ENCODE measurements around the gene REXO2. TPM values are rescaled to one million over a fixed set of nuclear protein-coding genes. Genes with fewer than 3 reads are reported as not detected.
A peak's percentile ranks its signal among the peaks of the same experiment; 100 is the strongest.

REXO2 gene
- total RNA-seq, 1 experiment from 2014 or later: 145 TPM

DNA sequence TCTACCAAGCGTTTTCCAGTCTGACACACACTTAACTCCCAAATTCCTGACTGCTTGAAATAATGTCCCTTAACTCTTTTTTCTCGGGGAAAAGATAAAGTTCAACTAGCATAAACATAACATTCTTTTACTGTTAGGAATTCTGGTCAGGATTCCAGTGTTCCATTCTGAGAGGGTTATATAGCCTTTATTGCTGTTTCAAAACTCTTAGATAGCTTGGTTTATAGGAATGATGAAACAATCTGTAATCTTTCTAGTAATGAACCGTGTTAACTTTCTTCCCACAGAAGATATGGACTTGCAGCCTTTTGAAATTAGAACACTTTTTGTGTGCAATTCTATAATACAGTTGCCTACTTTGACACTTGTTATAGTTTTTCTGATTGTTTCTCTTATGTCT lies 8.6 kb downstream of the REXO2 start:
- POLR2A ChIA-PET (ENCODE audit: unreplicated experiment): interaction anchor here (0.6 kb wide), 1 partner anchor 43 kb away, joined by 9 read pairs; no protein-coding TSS in a partner anchor
- CTCF ChIA-PET: no interaction called here
- Histone ChIP-seq H3K27me3 (ENCODE audit: insufficient read depth, low read depth) (no peaks in the 10 kb centered on the region), H3K4me1 (replicated peaks; ENCODE audit: insufficient read depth) (no peaks in the 10 kb centered on the region), H4K20me1 (ENCODE audit: insufficient read depth) (peaks cover 27% of the 10 kb centered on the region), H3F3A (ENCODE audit: insufficient read depth, low read depth) (no peaks in the 10 kb centered on the region; the same call in 1 of the 2 replicates), H3K36me3 (ENCODE audit: low read depth) (peaks cover 68% of the 10 kb centered on the region), H3K4me2 (no peak overlapping the region), H2AFZ (no peak overlapping the region), H3K79me2 (ENCODE audit: low read depth) (peaks cover 51% of the 10 kb centered on the region), H3K4me3 (no peak overlapping the region), H3K9me3 (ENCODE audit: insufficient read depth, low read depth) (no peaks in the 10 kb centered on the region), H3K9me2 (ENCODE audit: insufficient read depth) (no peaks in the 10 kb centered on the region), H3K27ac (peak overlapping the region; percentile 41)
- no peak for TF ChIP-seq EZH2 (IDR thresholded peaks at IDR 0.05; ENCODE audit: low read depth)
- TF ChIP-seq, protein P1, sequence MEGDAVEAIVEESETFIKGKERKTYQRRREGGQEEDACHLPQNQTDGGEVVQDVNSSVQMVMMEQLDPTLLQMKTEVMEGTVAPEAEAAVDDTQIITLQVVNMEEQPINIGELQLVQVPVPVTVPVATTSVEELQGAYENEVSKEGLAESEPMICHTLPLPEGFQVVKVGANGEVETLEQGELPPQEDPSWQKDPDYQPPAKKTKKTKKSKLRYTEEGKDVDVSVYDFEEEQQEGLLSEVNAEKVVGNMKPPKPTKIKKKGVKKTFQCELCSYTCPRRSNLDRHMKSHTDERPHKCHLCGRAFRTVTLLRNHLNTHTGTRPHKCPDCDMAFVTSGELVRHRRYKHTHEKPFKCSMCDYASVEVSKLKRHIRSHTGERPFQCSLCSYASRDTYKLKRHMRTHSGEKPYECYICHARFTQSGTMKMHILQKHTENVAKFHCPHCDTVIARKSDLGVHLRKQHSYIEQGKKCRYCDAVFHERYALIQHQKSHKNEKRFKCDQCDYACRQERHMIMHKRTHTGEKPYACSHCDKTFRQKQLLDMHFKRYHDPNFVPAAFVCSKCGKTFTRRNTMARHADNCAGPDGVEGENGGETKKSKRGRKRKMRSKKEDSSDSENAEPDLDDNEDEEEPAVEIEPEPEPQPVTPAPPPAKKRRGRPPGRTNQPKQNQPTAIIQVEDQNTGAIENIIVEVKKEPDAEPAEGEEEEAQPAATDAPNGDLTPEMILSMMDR (conservative IDR thresholded peaks at IDR 0.05): no peak
- intact Hi-C loops (cut with micrococcal nuclease; ENCODE audit: unreplicated experiment): no loop called here
- no TSS peak for BruUV-seq (replicated peaks)
- no peak for DNase-seq

DNA sequence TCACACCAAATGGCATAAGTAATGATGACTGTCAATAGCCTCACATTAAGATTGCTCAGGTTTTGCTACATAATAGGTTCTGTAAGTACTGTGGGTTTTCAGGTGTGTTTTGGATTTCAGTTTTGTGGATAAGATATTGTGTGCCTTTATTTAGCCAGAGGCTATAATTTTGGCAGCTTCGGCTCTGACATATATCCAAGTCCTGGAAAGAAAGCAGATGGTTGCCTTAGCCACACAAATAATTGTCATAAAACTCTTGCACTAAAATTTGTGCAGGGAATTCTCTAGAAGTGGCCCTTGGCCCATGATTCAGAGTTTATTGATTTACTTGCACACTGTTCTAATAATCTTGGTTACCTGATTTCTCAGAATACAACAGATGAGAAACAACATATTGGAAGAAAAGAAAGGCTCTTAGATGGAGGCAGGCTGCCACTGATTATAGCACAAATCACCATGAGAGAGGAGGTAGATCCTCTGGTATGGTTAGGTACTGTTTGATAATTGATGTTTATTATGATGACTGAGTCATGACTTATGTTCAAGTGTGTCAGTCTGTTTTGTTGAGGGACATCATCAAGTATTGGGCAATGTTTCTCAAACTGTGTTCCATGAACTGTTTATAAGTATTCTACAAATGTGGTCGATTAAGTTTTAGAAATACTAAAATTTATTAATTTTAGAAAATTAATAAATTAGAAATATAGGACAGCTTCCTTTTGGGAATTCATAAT lies 9.6 kb downstream of the REXO2 start:
- H3K4me2 ChIP-seq: no peak overlapping the region
- H3K4me3 ChIP-seq: no peak overlapping the region
- H3K27ac ChIP-seq: no peak overlapping the region
- TF ChIP-seq, protein P1 (conservative IDR thresholded peaks at IDR 0.05): no peak
- no peak for TF ChIP-seq EZH2 (IDR thresholded peaks at IDR 0.05; ENCODE audit: low read depth)
- H3K9me2 ChIP-seq (ENCODE audit: insufficient read depth): no peaks in the 10 kb centered on the region
- H3K27me3 ChIP-seq (ENCODE audit: insufficient read depth, low read depth): no peaks in the 10 kb centered on the region
- peaks cover 40% of the 10 kb centered on the region for H3K79me2 ChIP-seq (ENCODE audit: low read depth)
- no TSS peak for BruUV-seq (replicated peaks)
- POLR2A ChIA-PET (ENCODE audit: unreplicated experiment): no interaction called here
- H3K36me3 ChIP-seq (ENCODE audit: low read depth): peaks cover 72% of the 10 kb centered on the region
- DNase-seq: no peak
- peaks cover 17% of the 10 kb centered on the region for H4K20me1 ChIP-seq (ENCODE audit: insufficient read depth)
- H3K4me1 ChIP-seq (replicated peaks; ENCODE audit: insufficient read depth): no peaks in the 10 kb centered on the region
- intact Hi-C loops (cut with micrococcal nuclease; ENCODE audit: unreplicated experiment): no loop called here
- H2AFZ ChIP-seq: no peak overlapping the region
- no peaks in the 10 kb centered on the region; the same call in 1 of the 2 replicates for H3F3A ChIP-seq (ENCODE audit: insufficient read depth, low read depth)
- CTCF ChIA-PET: no interaction called here
- H3K9me3 ChIP-seq (ENCODE audit: insufficient read depth, low read depth): no peaks in the 10 kb centered on the region

DNA sequence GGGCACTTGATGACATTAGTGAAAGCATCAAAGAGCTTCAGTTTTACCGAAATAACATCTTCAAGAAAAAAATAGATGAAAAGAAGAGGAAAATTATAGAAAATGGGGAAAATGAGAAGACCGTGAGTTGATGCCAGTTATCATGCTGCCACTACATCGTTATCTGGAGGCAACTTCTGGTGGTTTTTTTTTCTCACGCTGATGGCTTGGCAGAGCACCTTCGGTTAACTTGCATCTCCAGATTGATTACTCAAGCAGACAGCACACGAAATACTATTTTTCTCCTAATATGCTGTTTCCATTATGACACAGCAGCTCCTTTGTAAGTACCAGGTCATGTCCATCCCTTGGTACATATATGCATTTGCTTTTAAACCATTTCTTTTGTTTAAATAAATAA lies 10.6 kb downstream of the REXO2 start:
- DNase-seq: no peak

More for the DNA sequence above, 10.6 kb downstream of the REXO2 start:
- no TSS peak for BruUV-seq (replicated peaks)
- no peaks in the 10 kb centered on the region for H3K9me3 ChIP-seq (ENCODE audit: insufficient read depth, low read depth)
- no peak overlapping the region for H2AFZ ChIP-seq
- H3K27me3 ChIP-seq (ENCODE audit: insufficient read depth, low read depth): no peaks in the 10 kb centered on the region
- no peak overlapping the region for H3K27ac ChIP-seq
- H3K79me2 ChIP-seq (ENCODE audit: low read depth): peaks cover 31% of the 10 kb centered on the region
- POLR2A ChIA-PET (ENCODE audit: unreplicated experiment): no interaction called here
- H3F3A ChIP-seq (ENCODE audit: insufficient read depth, low read depth): no peaks in the 10 kb centered on the region; the same call in 1 of the 2 replicates
- TF ChIP-seq EZH2 (IDR thresholded peaks at IDR 0.05; ENCODE audit: low read depth): no peak
- TF ChIP-seq, protein P1 (conservative IDR thresholded peaks at IDR 0.05): no peak
- H3K4me3 ChIP-seq: no peak overlapping the region
- H3K36me3 ChIP-seq (ENCODE audit: low read depth): peaks cover 65% of the 10 kb centered on the region
- no peaks in the 10 kb centered on the region for H3K4me1 ChIP-seq (replicated peaks; ENCODE audit: insufficient read depth)
- CTCF ChIA-PET: no interaction called here
- no peak overlapping the region for H3K4me2 ChIP-seq
- intact Hi-C loops (cut with micrococcal nuclease; ENCODE audit: unreplicated experiment): no loop called here
- peaks cover 8% of the 10 kb centered on the region for H4K20me1 ChIP-seq (ENCODE audit: insufficient read depth)
- H3K9me2 ChIP-seq (ENCODE audit: insufficient read depth): no peaks in the 10 kb centered on the region

Data from PC-9 (cell line).